H1 (cell line): ENCODE results near the gene RELL2. TPM values are rescaled to one million over a fixed set of nuclear protein-coding genes. Genes with fewer than 3 reads are reported as not detected.

Experiments used
- CTBP2 ChIP-seq: IDR thresholded peaks from 2 replicates; pipeline ENCODE4 v1.7.0; 2011; ENCODE audit warnings: borderline replicate concordance, mild to moderate bottlenecking, moderate library complexity, mixed read lengths, low read length; ENCODE audit not compliant: insufficient read depth, insufficient read length
- PHF8 ChIP-seq: fragments of 200-600 bp; sonication (generic); conservative IDR thresholded peaks from 2 replicates; pipeline ENCODE4 v1.7.1; 2012; ENCODE audit warnings: low read depth, mild to moderate bottlenecking, inconsistent platforms, low read length, moderate library complexity
- RXRA ChIP-seq: IDR thresholded peaks from 2 replicates; pipeline ENCODE4 v1.6.1; 2011; ENCODE audit warnings: low read depth, mild to moderate bottlenecking, low read length, moderate library complexity; ENCODE audit not compliant: insufficient read depth
- SAP30 ChIP-seq: fragments of 300-600 bp; sonication (generic); IDR thresholded peaks from 2 replicates; pipeline ENCODE4 v1.7.1; 2012; ENCODE audit warnings: low read length, moderate library complexity, mild to moderate bottlenecking, inconsistent platforms; ENCODE audit not compliant: insufficient read depth, insufficient replicate concordance
- polyA plus RNA-seq, 7 experiments: library from polyadenylated mRNA; depleted of rRNA in 3 of 7; stranded (reverse) in 5 of 7; unstranded in 2 of 7; fragments of >200 nt in 5 of 7; fragments of 200-250 nt in 2 of 7; gene quantifications; 1 replicate in 5 of 7; 2 replicates in 1 of 7; 4 replicates in 1 of 7; pipeline versions ENCODE4 v1.2.1 to v1.2.3, GENCODE V29; 2011 to 2013; ENCODE audit warnings: missing spikeins in 2 of 7, mixed read lengths in 2 of 7
- total RNA-seq: library from RNA; stranded (reverse); fragmentation: NEBNext Ultra II Directional; extraction: Animal tissue kit (Norgen Biotek cat#: 25700); gene quantifications from 2 replicates; pipeline ENCODE4 v1.2.1, GENCODE V29; 2021
- TF ChIP-seq, protein P1 (sequence below): IDR thresholded peaks from 2 replicates; pipeline ENCODE4 v1.6.1; 2011; ENCODE audit warnings: low read length, improper control_type of control experiment
- TF ChIP-seq, protein P2 (sequence below), 3 experiments: IDR thresholded peaks; 1 replicate in 2 of 3; 2 replicates in 1 of 3; pipeline versions ENCODE4 v1.5.1 to v1.6.1; 2011; ENCODE audit warnings: low read length in 3 of 3, mild to moderate bottlenecking in 3 of 3, inconsistent platforms in 2 of 3, low read depth in 1 of 3, moderate library complexity in 1 of 3; ENCODE audit not compliant: insufficient read depth in 1 of 3; ENCODE audit errors: control extremely low read depth in 1 of 3

Gene RELL2
- total and polyA plus RNA-seq, 2 of the 8 experiments (the other 6 are each of a cell fraction or from before 2014, with no cell fraction given), result 18.6 to 23.7 TPM

DNA sequence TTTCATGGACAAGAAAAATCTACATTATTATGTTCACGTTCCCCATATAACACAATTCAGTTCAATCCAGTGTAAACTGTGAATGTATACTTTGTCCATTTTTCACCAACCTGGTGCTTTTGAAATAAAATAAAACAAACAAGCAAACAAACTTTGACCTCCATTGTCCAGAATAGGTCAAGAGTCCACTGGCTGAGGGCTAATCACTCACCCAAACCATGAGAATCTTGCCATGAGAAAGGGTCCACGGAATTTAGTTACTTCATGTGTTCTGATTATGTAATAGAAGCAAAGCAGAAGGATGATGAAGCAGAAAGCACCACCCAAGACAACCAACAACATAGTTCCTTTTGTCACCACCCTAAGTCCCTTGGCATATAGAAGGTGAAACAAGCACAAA lies 46.7 kb upstream of the RELL2 start (continued):
- TF ChIP-seq RXRA (no peak), PHF8 (no peak), CTBP2 (no peak), SAP30 (no peak)
- TF ChIP-seq, protein P1, sequence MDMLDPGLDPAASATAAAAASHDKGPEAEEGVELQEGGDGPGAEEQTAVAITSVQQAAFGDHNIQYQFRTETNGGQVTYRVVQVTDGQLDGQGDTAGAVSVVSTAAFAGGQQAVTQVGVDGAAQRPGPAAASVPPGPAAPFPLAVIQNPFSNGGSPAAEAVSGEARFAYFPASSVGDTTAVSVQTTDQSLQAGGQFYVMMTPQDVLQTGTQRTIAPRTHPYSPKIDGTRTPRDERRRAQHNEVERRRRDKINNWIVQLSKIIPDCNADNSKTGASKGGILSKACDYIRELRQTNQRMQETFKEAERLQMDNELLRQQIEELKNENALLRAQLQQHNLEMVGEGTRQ, result no peak
- TF ChIP-seq, protein P2, sequence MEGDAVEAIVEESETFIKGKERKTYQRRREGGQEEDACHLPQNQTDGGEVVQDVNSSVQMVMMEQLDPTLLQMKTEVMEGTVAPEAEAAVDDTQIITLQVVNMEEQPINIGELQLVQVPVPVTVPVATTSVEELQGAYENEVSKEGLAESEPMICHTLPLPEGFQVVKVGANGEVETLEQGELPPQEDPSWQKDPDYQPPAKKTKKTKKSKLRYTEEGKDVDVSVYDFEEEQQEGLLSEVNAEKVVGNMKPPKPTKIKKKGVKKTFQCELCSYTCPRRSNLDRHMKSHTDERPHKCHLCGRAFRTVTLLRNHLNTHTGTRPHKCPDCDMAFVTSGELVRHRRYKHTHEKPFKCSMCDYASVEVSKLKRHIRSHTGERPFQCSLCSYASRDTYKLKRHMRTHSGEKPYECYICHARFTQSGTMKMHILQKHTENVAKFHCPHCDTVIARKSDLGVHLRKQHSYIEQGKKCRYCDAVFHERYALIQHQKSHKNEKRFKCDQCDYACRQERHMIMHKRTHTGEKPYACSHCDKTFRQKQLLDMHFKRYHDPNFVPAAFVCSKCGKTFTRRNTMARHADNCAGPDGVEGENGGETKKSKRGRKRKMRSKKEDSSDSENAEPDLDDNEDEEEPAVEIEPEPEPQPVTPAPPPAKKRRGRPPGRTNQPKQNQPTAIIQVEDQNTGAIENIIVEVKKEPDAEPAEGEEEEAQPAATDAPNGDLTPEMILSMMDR (IDR thresholded peaks at IDR 0.05; ENCODE audit: control extremely low read depth in 1 of 3, insufficient read depth in 1 of 3, low read depth in 1 of 3, low read length in 3 of 3), result no peak
